Heart left ventricle (tissue), 13 donors: Measurements from ENCODE around the gene MTARC2.

Source experiments
- CTCF ChIP-seq, 12 donors: fragments of 200-600 bp; sonication (generic) in 4 of 12; IDR thresholded peaks; one replicate each; pipeline versions ENCODE4 v1.5.0 to v1.8.0; 2018 to 2022; ENCODE audit warnings: antibody characterized with exemption in 12 of 12, mild to moderate bottlenecking in 5 of 12
- POLR2A ChIP-seq, 2 donors: fragments of 450-650 bp; IDR thresholded peaks; one replicate each; pipeline ENCODE4 v1.6.1; 2017; ENCODE audit warnings: antibody characterized with exemption in 2 of 2, mild to moderate bottlenecking in 2 of 2, moderate library complexity in 2 of 2
- donor health status: ischemic (EF 13 %, LVEDD 7.1; RV severe dilation, severe dysfunction).
- donor health status: DM: no; HTN: yes; CAD: no.
- donor health status: DM: no; HTN: no; CAD: no.
- donor health status: ischemic (EF 25% LVEDD 6.9; RV normal size, moderate dysfunction).
- donor health status: ischemic (EF 25% LVEDD 5.7; RV mildly dilated, moderate dysfunction).
- donor health status: ischemic (EF 35%, LVEDD 5.7; RV mildly dilated, moderate dysfunction).
- donor health status: nonischemic (EF 11% LVEDD 7.7; RV severe dilation, severe dysfunction).
- donor health status: DM: yes; HTN: yes; CAD: no.
- donor health status: PGD.
- donor health status: ischemic (EF 29% LVEDD 5.4; RV normal size, mild dysfunction).
- donor health status: nonischemic (EF 23%, LVEDD 6.1; RV moderate dilation, normal function).

DNA sequence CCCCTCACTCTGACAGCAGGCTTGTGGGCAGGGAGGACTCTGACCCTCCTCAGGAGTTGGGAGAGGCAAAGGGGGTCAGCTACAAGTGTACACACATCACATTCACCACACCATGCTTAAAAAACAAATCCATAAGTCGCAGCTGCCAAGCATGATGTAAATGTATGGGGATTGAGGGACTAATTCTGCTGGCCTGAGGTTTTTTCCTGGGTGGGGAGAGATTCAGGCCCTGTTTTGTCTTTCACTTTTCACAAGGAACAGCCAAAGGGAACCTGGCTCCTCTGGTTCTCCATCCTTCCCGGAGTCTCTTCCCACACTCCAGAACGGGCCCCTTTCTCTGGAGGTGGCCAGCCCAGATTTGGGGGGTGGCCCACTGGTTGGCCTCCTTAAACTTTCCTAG, 1.3 kb upstream of the MTARC2 start:
- TF ChIP-seq CTCF (IDR thresholded peaks at IDR 0.05) (no peak), POLR2A (IDR thresholded peaks at IDR 0.05) (no peak)
